Right ventricle myocardium inferior (tissue), 1 donor: ENCODE data around the gene ZXDC. TPM values are rescaled to one million over a fixed set of nuclear protein-coding genes. Genes with fewer than 3 reads are reported as not detected.

Source experiments
- ATAC-seq: fragments of 200-7000 bp; cut with Tn5 transposase; one replicate; pipeline ENCODE4 v1.9.1; 2020; ENCODE audit warnings: mild to moderate bottlenecking, moderate library complexity
- DNase-seq: peaks from one replicate; pipeline ENCODE4 v3.0.0; 2021; ENCODE audit errors: missing footprints
- intact Hi-C: fragments of 100-400 bp; cut with DNase I; formaldehyde crosslinking; loops from one replicate; pipeline ENCODE4 v1.11.0; 2022
- long read RNA-seq: library from polyadenylated mRNA; unstranded; transcript quantifications from one replicate; pipeline ENCODE4 v2.0.0, GENCODE V29; 2021
- total RNA-seq: library from RNA; stranded (reverse); fragmentation: NEBNext Ultra II Directional; extraction: Animal tissue kit (Norgen Biotek cat#: 25700); gene quantifications from one replicate; pipeline ENCODE4 v1.2.1, GENCODE V29; 2021
- donor health status: DM: no; HTN: yes; CAD: no; lungs with severe emphysema.

Gene ZXDC, protein sequence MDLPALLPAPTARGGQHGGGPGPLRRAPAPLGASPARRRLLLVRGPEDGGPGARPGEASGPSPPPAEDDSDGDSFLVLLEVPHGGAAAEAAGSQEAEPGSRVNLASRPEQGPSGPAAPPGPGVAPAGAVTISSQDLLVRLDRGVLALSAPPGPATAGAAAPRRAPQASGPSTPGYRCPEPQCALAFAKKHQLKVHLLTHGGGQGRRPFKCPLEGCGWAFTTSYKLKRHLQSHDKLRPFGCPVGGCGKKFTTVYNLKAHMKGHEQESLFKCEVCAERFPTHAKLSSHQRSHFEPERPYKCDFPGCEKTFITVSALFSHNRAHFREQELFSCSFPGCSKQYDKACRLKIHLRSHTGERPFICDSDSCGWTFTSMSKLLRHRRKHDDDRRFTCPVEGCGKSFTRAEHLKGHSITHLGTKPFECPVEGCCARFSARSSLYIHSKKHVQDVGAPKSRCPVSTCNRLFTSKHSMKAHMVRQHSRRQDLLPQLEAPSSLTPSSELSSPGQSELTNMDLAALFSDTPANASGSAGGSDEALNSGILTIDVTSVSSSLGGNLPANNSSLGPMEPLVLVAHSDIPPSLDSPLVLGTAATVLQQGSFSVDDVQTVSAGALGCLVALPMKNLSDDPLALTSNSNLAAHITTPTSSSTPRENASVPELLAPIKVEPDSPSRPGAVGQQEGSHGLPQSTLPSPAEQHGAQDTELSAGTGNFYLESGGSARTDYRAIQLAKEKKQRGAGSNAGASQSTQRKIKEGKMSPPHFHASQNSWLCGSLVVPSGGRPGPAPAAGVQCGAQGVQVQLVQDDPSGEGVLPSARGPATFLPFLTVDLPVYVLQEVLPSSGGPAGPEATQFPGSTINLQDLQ
- 15.9 TPM for total RNA-seq
- long read RNA-seq, transcript ZXDC-202 (10 exons, 3,405 nt) = major isoform, 7 of 17 reads
- long read RNA-seq, partial matches to known transcripts = 2 of 17 reads
- long read RNA-seq, other reads (novel, unspliced or antisense) = 6 of 17 reads

DNA sequence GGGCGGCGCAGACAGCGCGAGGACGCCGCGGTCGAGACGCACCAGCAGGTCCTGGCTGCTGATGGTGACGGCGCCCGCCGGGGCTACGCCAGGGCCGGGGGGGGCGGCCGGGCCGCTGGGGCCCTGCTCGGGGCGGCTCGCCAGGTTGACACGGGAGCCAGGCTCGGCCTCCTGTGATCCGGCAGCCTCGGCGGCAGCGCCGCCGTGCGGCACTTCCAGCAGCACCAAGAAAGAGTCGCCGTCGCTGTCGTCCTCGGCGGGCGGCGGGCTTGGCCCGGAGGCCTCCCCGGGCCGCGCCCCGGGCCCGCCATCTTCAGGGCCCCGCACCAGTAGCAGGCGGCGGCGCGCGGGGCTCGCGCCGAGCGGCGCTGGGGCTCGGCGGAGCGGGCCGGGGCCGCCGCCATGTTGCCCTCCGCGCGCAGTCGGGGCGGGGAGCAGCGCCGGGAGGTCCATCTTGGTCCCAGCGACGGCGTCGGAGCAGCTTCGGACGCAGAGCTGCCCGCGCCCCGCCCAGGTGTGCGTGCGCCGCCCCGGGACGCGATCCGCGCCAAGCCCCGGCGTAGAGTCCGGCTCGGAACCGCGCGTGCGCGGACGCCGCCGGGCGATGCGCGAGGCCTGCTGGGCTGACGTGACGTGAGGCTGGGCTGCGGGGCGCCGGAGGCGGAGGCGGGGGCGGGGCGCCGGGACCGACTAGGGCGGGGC is at the start of gene ZXDC:
TSS of gene ZXDC (minus strand) at position 479 of the 702 bp plus-strand sequence. CDS start at position 453, 26 bp downstream.
- intact Hi-C loops = no loop called here
- ATAC-seq = peak; percentile 95
- peak; percentile 98 for DNase-seq

- ATAC-seq = no peak
- DNase-seq = no peak
- intact Hi-C loops = loop anchor here (10.0 kb wide), 1 partner anchor 130 kb away; the partner anchor contains the start of gene TXNRD3
Observed at GRCh38 chr3:126525091-126525852, 49.6 kb upstream of the ZXDC start.

DNA sequence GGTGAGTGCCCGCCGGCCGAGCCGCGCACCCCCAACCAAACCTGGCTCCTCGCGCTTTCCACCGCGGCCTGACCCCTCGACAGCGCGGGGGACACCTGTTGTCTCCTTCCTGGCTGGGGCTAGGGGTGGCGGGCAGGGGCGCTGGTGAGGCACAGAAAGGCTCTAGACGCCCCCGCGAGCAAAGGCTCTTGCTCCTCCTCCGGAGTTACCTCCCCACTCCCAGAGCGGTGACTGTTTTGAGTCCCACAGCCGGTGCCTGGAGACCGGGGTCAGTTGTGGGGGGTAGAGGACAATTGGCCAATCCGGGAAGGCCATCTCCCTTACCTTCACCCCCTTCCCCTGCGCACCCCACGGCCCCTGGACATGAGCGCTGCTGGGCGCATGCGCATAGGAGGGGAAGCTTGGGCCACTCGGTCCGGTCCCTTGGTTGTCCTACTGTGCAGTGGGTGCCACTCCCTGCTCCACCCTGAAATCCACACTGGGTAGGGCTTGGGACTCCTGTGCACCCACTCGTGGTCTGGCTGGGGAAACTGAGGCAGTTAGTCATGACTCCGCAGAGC is 48.8 kb upstream of the ZXDC start:
- ATAC-seq = peak; percentile 26
- intact Hi-C loops = loop anchor here (5.0 to 10.0 kb wide), 3 partner anchors 48 to 933 kb away; partner anchors contain the start of gene TXNRD3
- DNase-seq = peak; percentile 80

DNA sequence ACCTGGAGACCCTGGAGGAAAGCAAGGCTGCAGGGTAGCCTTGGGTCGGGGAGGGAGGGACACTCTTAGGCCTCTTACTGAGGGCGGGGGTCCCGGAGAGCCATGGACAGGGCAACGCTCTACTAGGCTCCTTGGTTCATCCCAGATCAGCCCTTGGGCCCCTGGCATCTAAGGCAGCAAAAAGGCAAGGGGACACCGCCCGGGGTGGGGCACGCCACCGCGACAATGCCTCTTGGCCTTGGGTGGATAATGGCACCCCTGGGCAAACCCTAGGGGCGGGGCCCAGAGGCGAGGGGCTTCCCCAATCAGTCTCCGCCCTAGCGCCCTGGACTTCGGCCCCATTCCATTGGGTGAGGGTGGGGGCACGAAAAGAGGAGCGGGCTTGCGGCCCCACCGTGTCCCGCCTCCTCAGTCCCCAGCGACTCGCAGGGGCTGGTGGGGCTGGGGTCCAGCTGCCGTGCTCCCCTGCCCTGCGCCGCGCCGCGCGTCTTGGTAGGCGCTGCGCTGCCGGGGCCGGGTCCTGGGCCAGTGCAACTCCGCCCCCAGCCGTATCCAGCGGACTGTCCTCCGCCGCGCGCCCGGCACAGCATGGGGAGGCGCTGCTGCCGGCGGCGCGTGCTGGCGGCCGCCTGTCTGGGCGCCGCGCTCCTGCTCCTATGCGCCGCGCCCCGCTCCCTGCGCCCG is 48.2 kb upstream of the ZXDC start, which contains the start of gene CHST13:
TSS of gene CHST13 (plus strand) at position 411 of the 684 bp plus-strand sequence. CDS start at position 589, 178 bp downstream.
- intact Hi-C loops = loop anchor here (2.0 to 10.0 kb wide), 4 partner anchors 48 to 1021 kb away; partner anchors contain the start of gene TXNRD3
- ATAC-seq (peak; percentile 69), DNase-seq (peak; percentile 85)

DNA sequence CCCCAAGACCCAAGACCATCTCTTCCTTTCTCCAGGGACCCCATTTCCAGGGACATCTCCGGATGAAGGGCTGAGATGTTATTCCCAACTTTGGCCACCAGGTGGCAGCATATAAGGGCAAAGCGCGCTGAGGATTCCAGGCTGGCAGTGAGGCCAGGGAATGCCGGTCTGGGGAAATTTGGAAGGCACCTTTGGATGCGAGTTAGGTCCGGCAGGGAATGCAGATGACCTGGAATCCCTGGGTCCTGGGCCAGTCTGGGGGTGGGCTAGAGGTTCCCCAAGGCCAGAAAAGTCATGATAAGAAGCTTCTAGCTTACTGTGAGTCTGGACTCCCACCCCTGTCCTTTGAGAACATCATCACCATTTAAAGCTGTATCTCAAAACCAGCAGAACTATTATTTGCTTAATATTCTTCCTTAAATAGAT is 46.7 kb upstream of the ZXDC start:
- no peak for ATAC-seq
- peak; percentile 75 for DNase-seq
- intact Hi-C loops = loop anchor here (2.0 to 10.0 kb wide), 4 partner anchors 50 to 1022 kb away; partner anchors contain the start of gene TXNRD3

- DNase-seq (no peak), ATAC-seq (no peak)
- intact Hi-C loops = loop anchor here (5.0 to 10.0 kb wide), 3 partner anchors 51 to 936 kb away; partner anchors contain the start of gene TXNRD3
Observed at GRCh38 chr3:126521122-126521891, 45.6 kb upstream of the ZXDC start.

- no peak for ATAC-seq
Observed at GRCh38 chr3:126519506-126520455, 44.1 kb upstream of the ZXDC start.

GRCh38 chr3:126518779-126519177 is 43.1 kb upstream of the ZXDC start:
- intact Hi-C loops = no loop called here
- DNase-seq (no peak), ATAC-seq (no peak)

More at GRCh38 chr3:126519506-126520455, 44.1 kb upstream of the ZXDC start:
- no peak for DNase-seq
- intact Hi-C loops = loop anchor here (5.0 to 10.0 kb wide), 3 partner anchors 53 to 938 kb away; partner anchors contain the start of gene TXNRD3

GRCh38 chr3:126517986-126518778 is 42.5 kb upstream of the ZXDC start:
- intact Hi-C loops = no loop called here
- DNase-seq = no peak

DNA sequence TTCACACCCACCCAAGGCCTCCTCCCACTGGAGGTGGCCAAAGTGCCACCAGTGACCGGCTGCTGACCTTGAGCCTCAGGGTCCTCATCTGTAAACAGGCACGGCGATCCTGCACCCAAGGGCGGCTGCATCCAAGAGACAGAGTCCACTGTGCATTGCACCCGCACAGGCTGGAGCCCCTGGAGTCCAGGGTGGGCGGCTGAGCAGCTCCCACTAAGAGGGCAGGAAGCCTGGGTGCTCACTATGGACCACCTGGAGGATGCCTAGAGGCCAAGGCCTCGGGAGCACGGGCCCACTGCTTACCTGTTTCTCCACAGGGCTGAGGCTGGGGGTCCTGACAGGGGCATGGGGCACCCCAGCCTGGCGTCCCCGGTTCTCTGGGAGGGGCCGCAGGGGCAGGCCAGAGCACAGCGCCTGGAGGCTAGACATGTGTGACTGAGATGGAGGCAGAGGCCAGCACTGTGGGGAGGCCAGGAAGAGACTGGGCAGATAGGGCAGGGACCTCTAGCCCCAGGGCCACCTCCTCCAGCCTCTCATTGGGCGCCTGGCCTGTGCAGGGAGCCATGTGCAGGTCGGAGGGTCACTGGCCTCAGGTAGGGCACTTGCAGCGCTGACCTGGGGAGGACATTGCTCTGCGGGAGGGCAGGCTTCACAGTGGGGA is 41.7 kb upstream of the ZXDC start, which contains the start of gene UROC1:
TSS of gene UROC1 (minus strand) at position 483 of the 661 bp plus-strand sequence. CDS start at position 429, 54 bp downstream.
- intact Hi-C loops = no loop called here
- DNase-seq = peak; percentile 61
- no peak for ATAC-seq

More at GRCh38 chr3:126517986-126518778, 42.5 kb upstream of the ZXDC start:
- peak; percentile 8 for ATAC-seq

DNA sequence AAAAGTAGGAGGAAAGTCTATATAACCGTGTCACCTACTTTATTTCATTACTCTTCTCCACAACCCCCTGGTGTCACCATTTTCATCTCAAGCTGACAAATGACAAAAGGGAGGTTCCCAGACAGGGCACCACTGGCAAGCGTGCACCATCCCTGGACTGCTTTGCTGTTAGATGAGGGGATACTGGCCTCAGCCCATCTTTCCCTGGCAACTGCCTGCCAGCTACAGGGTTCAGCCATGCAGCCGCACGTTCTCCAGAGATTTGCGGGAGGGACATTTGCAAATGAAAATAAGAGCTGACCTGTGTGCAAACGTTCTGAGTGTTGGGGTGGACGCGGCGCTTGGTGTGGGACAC is 41.2 kb upstream of the ZXDC start:
- ATAC-seq = no peak
- intact Hi-C loops = no loop called here
- peak; percentile 4 for DNase-seq

GRCh38 chr3:126516152-126516935 is 40.7 kb upstream of the ZXDC start:
- DNase-seq = peak; percentile 18
- intact Hi-C loops = no loop called here
- ATAC-seq = no peak
